DOHH2 (cell line): ENCODE data around the gene PTPRT.

Experiments
- H3F3A ChIP-seq: fragments of 200-600 bp; sonication (generic), shearing (Covaris generic); 2 replicates; pipeline ENCODE4 v1.6.0; 2016; ENCODE audit warnings: antibody characterized with exemption, mild to moderate bottlenecking; ENCODE audit not compliant: control insufficient read depth, insufficient read depth
- H3K27ac ChIP-seq: fragments of 200-600 bp; sonication (generic); 2 replicates; pipeline ENCODE4 v1.5.1; 2014; ENCODE audit warnings: low read depth, mild to moderate bottlenecking, low read length, moderate library complexity
- H3K27me3 ChIP-seq: fragments of 200-600 bp; sonication (generic); 2 replicates; pipeline ENCODE4 v1.6.1; 2014; ENCODE audit warnings: mild to moderate bottlenecking, low read length, mixed read lengths; ENCODE audit not compliant: control insufficient read depth
- H3K36me3 ChIP-seq: fragments of 200-600 bp; sonication (generic); 2 replicates; pipeline ENCODE4 v1.6.1; 2014; ENCODE audit warnings: mild to moderate bottlenecking, low read length, moderate library complexity, mixed read lengths; ENCODE audit not compliant: control insufficient read depth
- H3K4me1 ChIP-seq: fragments of 200-600 bp; sonication (generic); 2 replicates; pipeline ENCODE4 v1.6.1; 2014; ENCODE audit warnings: mild to moderate bottlenecking, low read length, mixed read lengths; ENCODE audit not compliant: control insufficient read depth
- H3K4me2 ChIP-seq: fragments of 200-600 bp; sonication (generic); 2 replicates; pipeline ENCODE4 v1.6.0; 2014; ENCODE audit warnings: mild to moderate bottlenecking, low read length, moderate library complexity
- H3K4me3 ChIP-seq: fragments of 200-600 bp; sonication (generic); 2 replicates; pipeline ENCODE4 v1.5.1; 2014; ENCODE audit warnings: mild to moderate bottlenecking, low read length, mixed read lengths
- H3K79me2 ChIP-seq: fragments of 200-600 bp; sonication (generic); 2 replicates; pipeline ENCODE4 v1.6.1; 2014; ENCODE audit warnings: mild to moderate bottlenecking, low read length, mixed read lengths; ENCODE audit not compliant: control insufficient read depth
- H3K9me2 ChIP-seq: fragments of 200-600 bp; sonication (generic); replicated peaks from 2 replicates; pipeline ENCODE4 v1.6.1; 2014; ENCODE audit warnings: mild to moderate bottlenecking, low read length, mixed read lengths; ENCODE audit not compliant: control insufficient read depth
- H3K9me3 ChIP-seq: fragments of 200-600 bp; sonication (generic); 2 replicates; pipeline ENCODE4 v1.6.1; 2014; ENCODE audit warnings: antibody characterized with exemption, low read length, mixed read lengths; ENCODE audit not compliant: control insufficient read depth, insufficient read depth
- H4K20me1 ChIP-seq: fragments of 200-600 bp; sonication (generic); 2 replicates; pipeline ENCODE4 v1.6.0; 2014; ENCODE audit warnings: low read depth, mild to moderate bottlenecking, antibody characterized with exemption, low read length, moderate library complexity; ENCODE audit not compliant: control insufficient read depth, insufficient read depth
- EZH2phosphoT487 ChIP-seq: fragments of 200-600 bp; sonication (generic); IDR thresholded peaks from 2 replicates; pipeline ENCODE4 v1.6.1; 2017; ENCODE audit warnings: borderline replicate concordance, mild to moderate bottlenecking, antibody characterized with exemption, low read length, moderate library complexity, mixed read lengths
- TF ChIP-seq, protein P1 (sequence below): fragments of 200-600 bp; sonication (generic); IDR thresholded peaks from one replicate; pipeline ENCODE4 v1.5.1; 2014; ENCODE audit warnings: antibody characterized with exemption, mild to moderate bottlenecking, low read depth, low read length; ENCODE audit not compliant: poor library complexity, severe bottlenecking

PTPRT gene

DNA sequence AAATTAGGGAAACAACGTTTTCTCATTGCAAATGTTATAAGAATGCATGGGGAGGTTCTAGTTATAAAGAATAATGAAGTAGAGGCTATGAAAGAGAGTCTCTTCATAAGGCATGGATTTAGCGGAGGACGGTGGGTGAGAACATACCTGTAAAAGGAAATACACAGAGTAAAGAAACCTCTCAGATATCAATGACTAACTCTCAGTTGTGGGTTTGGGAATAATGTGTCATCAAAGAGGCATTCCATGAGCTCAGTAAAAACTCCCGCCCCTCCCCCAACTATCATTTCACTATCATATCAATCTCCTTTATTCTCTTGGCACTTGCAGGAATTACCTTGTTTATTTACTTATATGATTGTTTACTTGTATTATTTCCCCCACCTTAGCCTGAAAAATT lies 695.4 kb downstream of the PTPRT start:
- no peaks in the 10 kb centered on the region for H3K79me2 ChIP-seq
- no peak overlapping the region for H3K4me2 ChIP-seq
- H4K20me1 ChIP-seq, result no peaks in the 10 kb centered on the region
- TF ChIP-seq, protein P1, sequence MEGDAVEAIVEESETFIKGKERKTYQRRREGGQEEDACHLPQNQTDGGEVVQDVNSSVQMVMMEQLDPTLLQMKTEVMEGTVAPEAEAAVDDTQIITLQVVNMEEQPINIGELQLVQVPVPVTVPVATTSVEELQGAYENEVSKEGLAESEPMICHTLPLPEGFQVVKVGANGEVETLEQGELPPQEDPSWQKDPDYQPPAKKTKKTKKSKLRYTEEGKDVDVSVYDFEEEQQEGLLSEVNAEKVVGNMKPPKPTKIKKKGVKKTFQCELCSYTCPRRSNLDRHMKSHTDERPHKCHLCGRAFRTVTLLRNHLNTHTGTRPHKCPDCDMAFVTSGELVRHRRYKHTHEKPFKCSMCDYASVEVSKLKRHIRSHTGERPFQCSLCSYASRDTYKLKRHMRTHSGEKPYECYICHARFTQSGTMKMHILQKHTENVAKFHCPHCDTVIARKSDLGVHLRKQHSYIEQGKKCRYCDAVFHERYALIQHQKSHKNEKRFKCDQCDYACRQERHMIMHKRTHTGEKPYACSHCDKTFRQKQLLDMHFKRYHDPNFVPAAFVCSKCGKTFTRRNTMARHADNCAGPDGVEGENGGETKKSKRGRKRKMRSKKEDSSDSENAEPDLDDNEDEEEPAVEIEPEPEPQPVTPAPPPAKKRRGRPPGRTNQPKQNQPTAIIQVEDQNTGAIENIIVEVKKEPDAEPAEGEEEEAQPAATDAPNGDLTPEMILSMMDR, result no peak
- no peak for TF ChIP-seq EZH2phosphoT487
- H3K27me3 ChIP-seq, result no peaks in the 10 kb centered on the region
- no peaks in the 10 kb centered on the region for H3F3A ChIP-seq
- H3K9me3 ChIP-seq, result no peaks in the 10 kb centered on the region
- H3K27ac ChIP-seq, result no peak overlapping the region
- no peaks in the 10 kb centered on the region for H3K36me3 ChIP-seq
- no peak overlapping the region for H3K4me3 ChIP-seq
- H3K9me2 ChIP-seq, result no peaks in the 10 kb centered on the region
- H3K4me1 ChIP-seq, result no peaks in the 10 kb centered on the region

DNA sequence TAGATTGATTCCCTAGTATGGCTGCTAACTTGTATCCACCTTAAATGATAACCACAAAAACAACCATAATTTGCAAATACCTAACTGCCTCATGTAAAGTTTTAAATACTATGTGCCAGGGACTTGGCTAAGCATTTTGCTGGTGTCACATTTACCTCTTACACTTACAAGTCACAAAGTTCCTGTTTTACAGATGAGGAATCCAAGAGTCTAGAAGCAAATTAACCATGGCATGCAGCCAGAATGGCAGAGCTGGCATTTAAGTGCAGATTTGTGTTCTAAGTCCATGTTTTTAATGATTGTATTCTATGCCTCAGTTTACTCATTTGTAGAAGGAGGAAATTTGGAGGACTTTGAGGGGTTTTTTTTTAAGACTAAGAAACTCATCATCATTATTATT lies 696.7 kb downstream of the PTPRT start:
- no peak overlapping the region for H3K27ac ChIP-seq
- no peaks in the 10 kb centered on the region for H3K9me2 ChIP-seq
- H3K36me3 ChIP-seq, result no peaks in the 10 kb centered on the region
- no peaks in the 10 kb centered on the region for H3K27me3 ChIP-seq
- H3F3A ChIP-seq, result no peaks in the 10 kb centered on the region
- no peaks in the 10 kb centered on the region for H4K20me1 ChIP-seq
- TF ChIP-seq, protein P1, result no peak
- no peak for TF ChIP-seq EZH2phosphoT487
- H3K9me3 ChIP-seq, result no peaks in the 10 kb centered on the region
- no peaks in the 10 kb centered on the region for H3K4me1 ChIP-seq
- H3K79me2 ChIP-seq, result no peaks in the 10 kb centered on the region
- H3K4me2 ChIP-seq, result no peak overlapping the region
- H3K4me3 ChIP-seq, result no peak overlapping the region

GRCh38 chr20:42492290-42492689 lies 697.4 kb downstream of the PTPRT start:
- no peak overlapping the region for H3K27ac ChIP-seq
- no peaks in the 10 kb centered on the region for H3K9me2 ChIP-seq
- H3K27me3 ChIP-seq, result no peaks in the 10 kb centered on the region
- no peak overlapping the region for H3K4me2 ChIP-seq
- no peaks in the 10 kb centered on the region for H3K36me3 ChIP-seq
- H3K4me1 ChIP-seq, result no peaks in the 10 kb centered on the region
- TF ChIP-seq, protein P1, result no peak
- no peak for TF ChIP-seq EZH2phosphoT487
- no peaks in the 10 kb centered on the region for H3K9me3 ChIP-seq
- H3K79me2 ChIP-seq, result no peaks in the 10 kb centered on the region
- H3K4me3 ChIP-seq, result no peak overlapping the region
- no peaks in the 10 kb centered on the region for H4K20me1 ChIP-seq
- H3F3A ChIP-seq, result no peaks in the 10 kb centered on the region

- Histone ChIP-seq H3K9me3 (no peaks in the 10 kb centered on the region), H3K4me3 (no peak overlapping the region), H3K9me2 (no peaks in the 10 kb centered on the region), H3K4me2 (no peak overlapping the region), H3F3A (no peaks in the 10 kb centered on the region), H3K27me3 (no peaks in the 10 kb centered on the region), H3K36me3 (no peaks in the 10 kb centered on the region), H3K4me1 (no peaks in the 10 kb centered on the region), H3K27ac (no peak overlapping the region), H4K20me1 (no peaks in the 10 kb centered on the region), H3K79me2 (no peaks in the 10 kb centered on the region)
- TF ChIP-seq, protein P1, result no peak
- TF ChIP-seq EZH2phosphoT487, result no peak
Measured at GRCh38 chr20:42485556-42485955, 704.1 kb downstream of the PTPRT start.
